T-cell (primary cell): ENCODE results near the gene KIAA0319L. TPM values are rescaled to one million over a fixed set of nuclear protein-coding genes. Genes with fewer than 3 reads are reported as not detected.
"Not testable (repeated sequence)": the region's sequence is repeated elsewhere in the genome, so short reads cannot be mapped to it uniquely, and the experiment has no call there.

Experiments
- ATAC-seq, 4 experiments: fragments of 200-7000 bp in 3 of 4; fragments of 150-1000 bp in 1 of 4; cut with Tn5 transposase; replicated peaks in 1 of 4; 1 replicate in 3 of 4; 2 replicates in 1 of 4; pipeline ENCODE4 v1.10.0; 2021; ENCODE audit warnings: moderate library complexity in 3 of 4, mild to moderate bottlenecking in 2 of 4, moderate number of reproducible peaks in 1 of 4
- CTCF ChIA-PET, 2 donors: fragments of 300-600 bp; sonication (Branson Sonifier 250); formaldehyde crosslinking; loops; one replicate each; lab custom pipeline; 2022; ENCODE audit warnings: antibody characterized with exemption in 2 of 2; lab: Charles Lee
- POLR2A ChIA-PET, 2 donors: fragments of 300-600 bp; sonication (Branson Sonifier 250); formaldehyde crosslinking; loops; one replicate each; lab custom pipeline; 2022; ENCODE audit warnings: antibody characterized with exemption in 2 of 2; lab: Charles Lee
- DNase-seq, 35 experiments: peaks; one replicate each; pipeline versions ENCODE4 v3.0.0 to v3.0.0-alpha.2; 2013 to 2023
- H3K27ac ChIP-seq: one replicate; pipeline ENCODE4 v1.5.1; 2013; ENCODE audit warnings: low read length
- H3K27me3 ChIP-seq, 2 experiments: replicated peaks in 1 of 2; 1 replicate in 1 of 2; 2 replicates in 1 of 2; pipeline versions ENCODE4 v1.6.1 to v1.7.0; 2013; ENCODE audit warnings: low read length in 1 of 2, mixed read lengths in 1 of 2; ENCODE audit not compliant: control insufficient read depth in 2 of 2, insufficient read depth in 2 of 2; ENCODE audit errors: extremely low read depth in 1 of 2
- H3K36me3 ChIP-seq, 2 donors: 1 replicate in 1 of 2; 2 replicates in 1 of 2; pipeline versions ENCODE4 v1.6.1 to v1.7.0; 2013; ENCODE audit warnings: low read length in 1 of 2; ENCODE audit not compliant: control insufficient read depth in 2 of 2, insufficient read depth in 1 of 2; ENCODE audit errors: extremely low read depth in 1 of 2
- H3K4me1 ChIP-seq, 2 experiments: 1 replicate in 1 of 2; 2 replicates in 1 of 2; pipeline versions ENCODE4 v1.6.1 to v1.7.0; 2013; ENCODE audit warnings: low read length in 2 of 2, mixed read lengths in 1 of 2; ENCODE audit not compliant: insufficient read depth in 2 of 2, control insufficient read depth in 1 of 2; ENCODE audit errors: extremely low read depth in 1 of 2
- H3K4me3 ChIP-seq, 2 donors: 1 replicate in 1 of 2; 2 replicates in 1 of 2; pipeline versions ENCODE4 v1.5.1 to v1.7.0; 2013; ENCODE audit warnings: mild to moderate bottlenecking in 2 of 2, low read length in 1 of 2, moderate library complexity in 1 of 2; ENCODE audit not compliant: control insufficient read depth in 1 of 2; ENCODE audit errors: extremely low read depth in 1 of 2
- H3K9me3 ChIP-seq: 2 replicates; pipeline ENCODE4 v1.7.0; 2013
- H3K27ac Mint-ChIP-seq, 2 donors: one replicate each; pipeline ENCODE4 v1.8.0; 2020 to 2021; ENCODE audit warnings: mild to moderate bottlenecking in 2 of 2, mixed read lengths in 2 of 2
- H3K27me3 Mint-ChIP-seq, 2 donors: one replicate each; pipeline ENCODE4 v1.8.0; 2021 to 2022; ENCODE audit warnings: mixed read lengths in 2 of 2
- H3K36me3 Mint-ChIP-seq: one replicate; pipeline ENCODE4 v1.8.0; 2021; ENCODE audit warnings: mixed read lengths
- H3K4me1 Mint-ChIP-seq, 3 donors: one replicate each; pipeline ENCODE4 v1.8.0; 2020 to 2022; ENCODE audit warnings: mixed read lengths in 3 of 3, mild to moderate bottlenecking in 1 of 3
- H3K4me3 Mint-ChIP-seq, 3 donors: one replicate each; pipeline ENCODE4 v1.8.0; 2020 to 2022; ENCODE audit warnings: mild to moderate bottlenecking in 3 of 3, mixed read lengths in 3 of 3, moderate library complexity in 3 of 3
- H3K9me3 Mint-ChIP-seq, 3 donors: one replicate each; pipeline ENCODE4 v1.8.0; 2020 to 2022; ENCODE audit warnings: mixed read lengths in 3 of 3
- WGBS: methylation state at CpG from one replicate; pipeline ENCODE4 v1.1.5; 2013; ENCODE audit warnings: missing lambda C conversion rate; ENCODE audit not compliant: insufficient coverage; 5-methylcytosine and 5-hydroxymethylcytosine counted together
- total RNA-seq, 35 experiments: library from RNA in 6 of 35; stranded (reverse) in 6 of 35; fragments of 120-200 nt in 1 of 35; gene quantifications; one replicate each; pipeline versions ENCODE4 v1.2.1 to v1.2.4 and lab custom pipeline; 2013 to 2026

KIAA0319L gene
- total RNA-seq, 5 donors from 2014 or later (not counting 1 experiment from before 2014, with no cell fraction given) = 60.8 to 73.7 (median 63.7) TPM

DNA sequence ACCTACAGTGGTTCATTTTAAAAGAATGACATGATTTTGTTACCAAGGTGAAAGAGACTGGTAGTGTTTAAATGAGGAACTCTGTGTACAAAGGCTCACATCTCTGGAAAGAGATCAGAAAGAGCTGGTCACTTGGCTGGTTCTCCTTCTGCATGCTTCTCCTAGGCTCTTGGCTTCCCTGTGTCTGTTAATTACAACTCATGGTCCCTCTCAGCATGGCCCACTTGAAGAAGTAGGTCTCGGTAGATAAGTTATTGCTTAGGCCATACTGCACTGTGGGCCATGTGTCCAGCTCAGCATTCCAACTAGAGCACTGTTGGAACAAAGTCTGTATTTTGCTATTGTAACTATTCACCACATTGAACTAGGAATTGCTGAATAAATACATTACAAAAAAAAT lies 91.1 kb downstream of the KIAA0319L start:
- peaks cover 10 to 64% of the 10 kb centered on the region in 2 donors for H3K36me3 ChIP-seq
- H3K4me3 ChIP-seq = no peak overlapping the region
- Mint-ChIP-seq H3K27ac (peak overlapping the region in 1 of 2 donors; percentile 12), H3K4me3 (no peak overlapping the region), H3K9me3 (peaks cover 3 to 10% (median 5%) of the 10 kb centered on the region in 3 donors), H3K27me3 (no peaks in the 10 kb centered on the region), H3K36me3 (peaks cover 70% of the 10 kb centered on the region), H3K4me1 (peaks cover 0 to 17% (median 16%) of the 10 kb centered on the region in 3 donors)
- no peak overlapping the region for H3K27ac ChIP-seq
- ChIA-PET POLR2A (no interaction called here), CTCF (no interaction called here)
- no peaks in the 10 kb centered on the region for H3K27me3 ChIP-seq
- WGBS = no CpG with 5 or more reads among the region's 1 CpG
- ATAC-seq (no peak), DNase-seq (no peak)
- H3K9me3 ChIP-seq = no peaks in the 10 kb centered on the region
- no peaks in the 10 kb centered on the region for H3K4me1 ChIP-seq

GRCh38 chr1:35463749-35464148 lies 93.5 kb downstream of the KIAA0319L start:
- ATAC-seq, H3K27ac ChIP-seq, H3K9me3 ChIP-seq, H3K4me3 ChIP-seq, H3K27me3 ChIP-seq, H3K27ac Mint-ChIP-seq, CTCF ChIA-PET, H3K27me3 Mint-ChIP-seq, DNase-seq, H3K4me1 ChIP-seq, H3K4me3 Mint-ChIP-seq: not testable (repeated sequence)
- peaks cover 72% of the 10 kb centered on the region for H3K36me3 Mint-ChIP-seq
- POLR2A ChIA-PET = interaction anchor here in 1 of 2 donors (0.7 kb wide), 1 partner anchor 79 kb away, joined by 3 read pairs; no protein-coding TSS in a partner anchor
- peaks cover 10 to 54% of the 10 kb centered on the region in 2 donors for H3K36me3 ChIP-seq
- H3K9me3 Mint-ChIP-seq = peaks cover 3 to 10% (median 5%) of the 10 kb centered on the region in 3 donors
- peaks cover 0 to 19% (median 16%) of the 10 kb centered on the region in 3 donors for H3K4me1 Mint-ChIP-seq
- WGBS = 100% methylated on average over 1 of the region's 2 CpGs

DNA sequence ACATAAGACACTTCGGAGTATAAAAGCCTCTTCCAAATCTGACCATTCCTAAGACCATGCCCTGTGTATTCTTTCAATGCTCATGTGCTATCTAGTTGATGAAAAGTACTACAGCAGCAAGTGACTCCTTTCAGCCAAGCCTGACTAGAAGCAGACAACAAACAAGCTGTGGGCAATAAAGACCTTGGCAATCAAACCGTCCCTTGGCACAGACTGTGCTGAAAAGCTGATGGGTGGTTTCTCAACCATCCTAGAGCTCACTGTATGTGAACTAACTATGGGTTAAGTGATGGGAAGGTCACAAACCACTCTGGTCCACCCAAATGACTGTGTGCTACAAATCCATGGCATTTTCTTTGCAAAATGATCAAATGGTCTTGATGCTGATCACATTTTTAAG lies 94.0 kb downstream of the KIAA0319L start:
- H3K4me1 Mint-ChIP-seq = peaks cover 0 to 15% (median 14%) of the 10 kb centered on the region in 3 donors
- Histone ChIP-seq H3K4me3 (no peak overlapping the region), H3K4me1 (no peaks in the 10 kb centered on the region), H3K9me3 (no peaks in the 10 kb centered on the region), H3K36me3 (peaks cover 10 to 50% of the 10 kb centered on the region in 2 donors), H3K27ac (no peak overlapping the region), H3K27me3 (no peaks in the 10 kb centered on the region)
- H3K9me3 Mint-ChIP-seq = peaks cover 3 to 10% (median 5%) of the 10 kb centered on the region in 3 donors
- ATAC-seq (no peak), DNase-seq (no peak)
- no peaks in the 10 kb centered on the region for H3K27me3 Mint-ChIP-seq
- peaks cover 67% of the 10 kb centered on the region for H3K36me3 Mint-ChIP-seq
- peak overlapping the region in 1 of 2 donors; percentile 35 for H3K27ac Mint-ChIP-seq
- no peak overlapping the region for H3K4me3 Mint-ChIP-seq
- POLR2A ChIA-PET = interaction anchor here in 1 of 2 donors (0.6 kb wide), 1 partner anchor 73 kb away, joined by 7 read pairs; no protein-coding TSS in a partner anchor
- 100% methylated on average over 1 of the region's 2 CpGs for WGBS
- CTCF ChIA-PET = no interaction called here

DNA sequence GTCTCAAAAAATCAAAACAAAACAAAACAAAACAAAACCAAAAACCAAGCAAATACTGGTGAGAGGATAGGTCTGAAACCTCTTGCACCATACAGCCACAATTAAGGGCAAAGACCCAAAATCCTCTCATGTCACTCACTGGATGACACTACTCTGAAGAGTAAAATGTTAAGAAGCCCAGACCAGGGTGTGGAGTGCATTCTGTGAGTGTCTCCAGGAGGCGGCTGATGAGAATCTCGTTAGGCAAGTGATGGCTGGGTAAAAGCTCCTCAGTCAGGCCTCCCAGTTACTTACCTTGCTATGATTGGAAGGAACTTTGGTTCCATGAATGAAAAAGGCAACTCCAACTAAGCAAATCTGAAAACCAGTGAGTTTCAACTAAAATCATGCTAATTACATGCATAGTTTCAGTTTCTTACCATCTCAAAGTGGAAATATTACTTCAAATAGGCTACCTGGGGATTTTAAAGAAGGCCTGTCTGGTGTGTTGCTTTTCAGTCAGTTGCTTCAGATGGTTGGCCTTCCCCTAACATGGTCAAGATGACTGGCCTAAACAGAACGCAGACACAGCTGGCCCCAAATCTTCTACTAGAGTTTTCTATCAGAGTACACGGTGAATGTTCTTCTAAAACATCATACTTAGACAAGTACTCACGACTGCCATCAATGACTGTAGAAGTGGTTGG lies 95.1 kb downstream of the KIAA0319L start:
- ATAC-seq (no peak), DNase-seq (no peak)
- Mint-ChIP-seq H3K27me3 (no peaks in the 10 kb centered on the region), H3K9me3 (peaks cover 3 to 10% (median 5%) of the 10 kb centered on the region in 3 donors), H3K4me1 (peaks cover 0 to 15% (median 12%) of the 10 kb centered on the region in 3 donors), H3K36me3 (peaks cover 61% of the 10 kb centered on the region), H3K4me3 (no peak overlapping the region), H3K27ac (peak overlapping the region; percentile 16 to 85)
- peaks cover 0 to 8% of the 10 kb centered on the region in 2 experiments for H3K4me1 ChIP-seq
- ChIA-PET POLR2A (no interaction called here), CTCF (interaction anchor here in 1 of 2 donors (0.6 kb wide), 1 partner anchor 79 kb away, joined by 3 read pairs; no protein-coding TSS in a partner anchor)
- WGBS = no CpG with 5 or more reads among the region's 5 CpGs
- H3K36me3 ChIP-seq = peaks cover 10 to 54% of the 10 kb centered on the region in 2 donors
- no peak overlapping the region for H3K4me3 ChIP-seq
- no peaks in the 10 kb centered on the region for H3K27me3 ChIP-seq
- no peaks in the 10 kb centered on the region for H3K9me3 ChIP-seq
- no peak overlapping the region for H3K27ac ChIP-seq

DNA sequence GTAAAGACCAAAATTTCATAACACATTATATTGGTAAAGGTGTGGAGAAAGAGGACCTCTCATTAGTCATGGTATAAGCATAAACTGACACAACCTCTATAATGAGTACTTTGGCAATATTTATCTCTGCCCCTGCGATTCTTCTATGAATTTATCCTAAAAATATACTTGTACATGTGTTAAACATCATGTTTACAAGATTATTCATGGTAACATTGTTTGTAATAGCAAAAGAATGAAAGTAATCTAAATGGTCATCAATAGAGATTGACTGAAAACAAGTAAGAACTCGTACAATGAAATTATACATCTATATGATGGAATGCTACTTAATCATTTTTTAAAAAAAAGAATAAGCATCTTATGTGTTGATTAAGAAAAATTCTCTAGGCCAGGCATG lies 96.4 kb downstream of the KIAA0319L start:
- no peak for ATAC-seq
- ChIA-PET CTCF (interaction anchor here in 1 of 2 donors (1.4 kb wide), 1 partner anchor 11 kb away, joined by 3 read pairs; no protein-coding TSS in a partner anchor), POLR2A (interaction anchor here in 1 of 2 donors (0.7 kb wide), 1 partner anchor 158 kb away, joined by 5 read pairs; no protein-coding TSS in a partner anchor)
- Mint-ChIP-seq H3K36me3 (peaks cover 58% of the 10 kb centered on the region), H3K4me1 (peaks cover 0 to 20% (median 12%) of the 10 kb centered on the region in 3 donors), H3K9me3 (peaks cover 3 to 7% (median 5%) of the 10 kb centered on the region in 3 donors), H3K27ac (no peak overlapping the region), H3K4me3 (no peak overlapping the region), H3K27me3 (no peaks in the 10 kb centered on the region)
- H3K4me1 ChIP-seq = peaks cover 0 to 11% of the 10 kb centered on the region in 2 experiments
- H3K4me3 ChIP-seq = no peak overlapping the region
- WGBS = no CpG with 5 or more reads among the region's 2 CpGs
- H3K27ac ChIP-seq = no peak overlapping the region
- no peaks in the 10 kb centered on the region for H3K9me3 ChIP-seq
- peaks cover 10 to 52% of the 10 kb centered on the region in 2 donors for H3K36me3 ChIP-seq
- H3K27me3 ChIP-seq = no peaks in the 10 kb centered on the region
- no peak for DNase-seq

DNA sequence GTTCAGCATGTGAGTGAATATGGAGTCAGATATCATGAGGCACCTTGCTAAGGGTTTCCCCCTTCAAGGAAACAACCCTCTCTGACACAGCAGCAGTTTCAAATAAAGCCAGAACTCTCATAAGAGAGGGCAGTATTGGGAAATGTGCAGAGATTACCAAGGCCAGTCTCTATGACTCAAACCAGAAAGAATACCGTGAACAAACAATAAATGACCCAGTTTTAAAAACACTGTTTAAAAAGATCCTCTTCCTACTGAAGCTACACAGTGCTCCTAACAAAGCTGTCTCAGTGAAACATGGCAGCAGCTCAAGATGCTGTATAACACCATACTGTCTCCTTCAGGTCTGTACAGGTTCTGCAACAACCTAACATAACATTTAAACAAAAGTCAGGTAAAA lies 102.6 kb downstream of the KIAA0319L start:
- Histone ChIP-seq H3K27ac (no peak overlapping the region), H3K4me3 (no peak overlapping the region), H3K27me3 (no peaks in the 10 kb centered on the region), H3K36me3 (peaks cover 7 to 54% of the 10 kb centered on the region in 2 donors), H3K9me3 (no peaks in the 10 kb centered on the region), H3K4me1 (peaks cover 21 to 25% of the 10 kb centered on the region in 2 experiments)
- ChIA-PET CTCF (interaction anchor here in 1 of 2 donors (0.6 to 1.5 kb wide), 7 partner anchors 13 to 315 kb away, joined by 3 to 7 read pairs (median 3); no protein-coding TSS in a partner anchor), POLR2A (no interaction called here)
- H3K4me1 Mint-ChIP-seq = peaks cover 30 to 47% (median 35%) of the 10 kb centered on the region in 3 donors
- peaks cover 24% of the 10 kb centered on the region for H3K36me3 Mint-ChIP-seq
- H3K4me3 Mint-ChIP-seq = no peak overlapping the region
- DNase-seq (no peak), ATAC-seq (no peak)
- peak overlapping the region; percentile 72 to 79 for H3K27ac Mint-ChIP-seq
- WGBS = no CpG with 5 or more reads among the region's 1 CpG
- no peaks in the 10 kb centered on the region for H3K9me3 Mint-ChIP-seq
- H3K27me3 Mint-ChIP-seq = no peaks in the 10 kb centered on the region
